ENCODE results near the gene ZSWIM1. TPM values are rescaled to one million over a fixed set of nuclear protein-coding genes. Genes with fewer than 3 reads are reported as not detected.
"Not testable (repeated sequence)": the region's sequence is repeated elsewhere in the genome, so short reads cannot be mapped to it uniquely, and the experiment has no call there.

Gene ZSWIM1
- total RNA-seq, 1 donor from 2014 or later, result 9.0 TPM

DNA sequence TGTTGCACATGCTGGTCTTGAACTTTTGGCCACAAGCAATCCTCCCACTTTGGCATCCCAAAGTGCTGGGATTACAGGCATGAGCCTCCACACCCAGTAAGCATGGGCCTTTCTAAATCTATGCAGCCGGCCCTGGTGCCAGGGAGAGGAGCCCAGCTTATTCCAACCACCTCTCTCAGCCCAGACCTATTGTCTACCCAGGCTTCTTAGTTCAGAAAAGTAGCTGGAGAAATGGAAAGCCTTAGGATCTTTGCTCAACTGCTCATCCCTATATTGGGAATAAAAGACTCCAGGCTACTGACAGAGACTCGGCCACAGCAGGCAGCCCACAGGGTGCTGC is 45.7 kb downstream of the ZSWIM1 start:
- FAIRE-seq (no peak), DNase-seq (ENCODE audit: low read depth) (no peak)
- no peaks in the 10 kb centered on the region for H4K20me1 ChIP-seq (ENCODE audit: insufficient read depth, low read length)
- Mint-ChIP-seq H3K27me3 (ENCODE audit: low read depth, unreplicated experiment) (no peaks in the 10 kb centered on the region), H3K9me3 (ENCODE audit: unreplicated experiment) (no peaks in the 10 kb centered on the region), H3K4me3 (ENCODE audit: unreplicated experiment) (no peak overlapping the region), H3K27ac (ENCODE audit: unreplicated experiment) (no peak overlapping the region), H3K36me3 (ENCODE audit: low read depth, unreplicated experiment) (no peaks in the 10 kb centered on the region), H3K4me1 (ENCODE audit: low read depth, unreplicated experiment) (peaks cover 4% of the 10 kb centered on the region)
- no peaks in the 10 kb centered on the region for H3K36me3 ChIP-seq (ENCODE audit: insufficient read depth, low read length)
- no peak for TF ChIP-seq EZH2 (IDR thresholded peaks at IDR 0.05; ENCODE audit: insufficient read depth, low read length)
- TF ChIP-seq, protein P1, sequence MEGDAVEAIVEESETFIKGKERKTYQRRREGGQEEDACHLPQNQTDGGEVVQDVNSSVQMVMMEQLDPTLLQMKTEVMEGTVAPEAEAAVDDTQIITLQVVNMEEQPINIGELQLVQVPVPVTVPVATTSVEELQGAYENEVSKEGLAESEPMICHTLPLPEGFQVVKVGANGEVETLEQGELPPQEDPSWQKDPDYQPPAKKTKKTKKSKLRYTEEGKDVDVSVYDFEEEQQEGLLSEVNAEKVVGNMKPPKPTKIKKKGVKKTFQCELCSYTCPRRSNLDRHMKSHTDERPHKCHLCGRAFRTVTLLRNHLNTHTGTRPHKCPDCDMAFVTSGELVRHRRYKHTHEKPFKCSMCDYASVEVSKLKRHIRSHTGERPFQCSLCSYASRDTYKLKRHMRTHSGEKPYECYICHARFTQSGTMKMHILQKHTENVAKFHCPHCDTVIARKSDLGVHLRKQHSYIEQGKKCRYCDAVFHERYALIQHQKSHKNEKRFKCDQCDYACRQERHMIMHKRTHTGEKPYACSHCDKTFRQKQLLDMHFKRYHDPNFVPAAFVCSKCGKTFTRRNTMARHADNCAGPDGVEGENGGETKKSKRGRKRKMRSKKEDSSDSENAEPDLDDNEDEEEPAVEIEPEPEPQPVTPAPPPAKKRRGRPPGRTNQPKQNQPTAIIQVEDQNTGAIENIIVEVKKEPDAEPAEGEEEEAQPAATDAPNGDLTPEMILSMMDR (IDR thresholded peaks at IDR 0.05; ENCODE audit: insufficient read depth, low read depth, low read length), result no peak
- no peak overlapping the region for H3K4me2 ChIP-seq (ENCODE audit: low read length)
- no peak overlapping the region for H3K4me3 ChIP-seq (ENCODE audit: insufficient read depth, low read depth, low read length)
- no peaks in the 10 kb centered on the region for H3K4me1 ChIP-seq (ENCODE audit: insufficient read depth, low read length)
- H3K79me2 ChIP-seq (ENCODE audit: insufficient read depth, low read length), result no peaks in the 10 kb centered on the region
- H3K27ac ChIP-seq (ENCODE audit: low read depth, low read length), result no peak overlapping the region
- no peak overlapping the region for H3K9ac ChIP-seq (ENCODE audit: low read length)
- H3K9me3 ChIP-seq (ENCODE audit: insufficient read depth, low read depth, low read length), result no peaks in the 10 kb centered on the region
- H3K27me3 ChIP-seq (ENCODE audit: insufficient read depth, low read length), result no peaks in the 10 kb centered on the region
- H2AFZ ChIP-seq (ENCODE audit: low read depth, low read length), result no peak overlapping the region

DNA sequence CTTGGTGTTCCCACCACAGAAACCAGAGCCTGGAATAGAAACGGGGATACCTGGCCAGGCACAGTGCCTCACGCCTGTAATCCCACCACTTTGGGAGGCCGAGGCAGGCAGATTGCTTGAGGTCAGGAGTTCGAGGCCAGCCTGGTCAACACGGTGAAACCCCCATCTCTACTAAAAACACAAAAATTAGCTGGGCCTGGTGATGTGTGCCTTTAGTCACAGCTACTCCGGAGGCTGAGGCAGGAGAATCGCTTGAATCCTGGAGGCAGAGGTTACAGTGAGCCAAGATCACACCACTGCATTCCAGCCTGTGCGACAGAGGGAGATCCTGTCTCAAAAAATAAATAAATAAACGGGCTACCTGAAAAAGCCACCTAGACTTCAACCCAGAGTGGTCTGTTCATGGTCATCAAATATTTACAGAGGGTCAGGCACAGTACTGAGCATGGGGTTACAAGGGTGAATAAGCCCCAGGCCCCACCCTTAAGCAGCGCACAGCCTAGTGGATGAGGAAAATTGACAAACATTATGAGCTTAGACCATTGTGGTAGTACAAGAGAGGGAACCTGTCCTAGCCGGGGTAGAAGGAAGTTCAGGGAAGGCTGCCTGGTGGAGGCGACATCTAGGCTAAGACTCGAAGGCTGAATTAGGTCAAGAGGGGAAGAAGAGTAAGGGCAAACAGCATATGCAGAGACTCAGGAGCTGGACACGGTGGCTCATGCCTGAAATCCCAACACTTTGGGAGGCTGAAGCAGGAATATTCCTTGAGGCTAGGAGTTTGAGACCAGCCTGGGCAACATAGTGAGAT is 46.2 kb downstream of the ZSWIM1 start:
- no peaks in the 10 kb centered on the region for H3K9me3 Mint-ChIP-seq (ENCODE audit: unreplicated experiment)
- Histone ChIP-seq H3K4me1 (ENCODE audit: insufficient read depth, low read length) (no peaks in the 10 kb centered on the region), H4K20me1 (ENCODE audit: insufficient read depth, low read length) (no peaks in the 10 kb centered on the region), H3K27me3 (ENCODE audit: insufficient read depth, low read length) (no peaks in the 10 kb centered on the region), H2AFZ (ENCODE audit: low read depth, low read length) (no peak overlapping the region), H3K36me3 (ENCODE audit: insufficient read depth, low read length) (no peaks in the 10 kb centered on the region), H3K79me2 (ENCODE audit: insufficient read depth, low read length) (no peaks in the 10 kb centered on the region), H3K27ac (ENCODE audit: low read depth, low read length) (no peak overlapping the region), H3K9ac (ENCODE audit: low read length) (no peak overlapping the region), H3K9me3 (ENCODE audit: insufficient read depth, low read depth, low read length) (no peaks in the 10 kb centered on the region), H3K4me3 (ENCODE audit: insufficient read depth, low read depth, low read length) (no peak overlapping the region), H3K4me2 (ENCODE audit: low read length) (no peak overlapping the region)
- no peaks in the 10 kb centered on the region for H3K27me3 Mint-ChIP-seq (ENCODE audit: low read depth, unreplicated experiment)
- DNase-seq (ENCODE audit: low read depth) (no peak), FAIRE-seq (no peak)
- no peak overlapping the region for H3K27ac Mint-ChIP-seq (ENCODE audit: unreplicated experiment)
- H3K4me3 Mint-ChIP-seq (ENCODE audit: unreplicated experiment), result no peak overlapping the region
- TF ChIP-seq, protein P1 (IDR thresholded peaks at IDR 0.05; ENCODE audit: insufficient read depth, low read depth, low read length), result no peak
- no peak for TF ChIP-seq EZH2 (IDR thresholded peaks at IDR 0.05; ENCODE audit: insufficient read depth, low read length)
- H3K36me3 Mint-ChIP-seq (ENCODE audit: low read depth, unreplicated experiment), result no peaks in the 10 kb centered on the region
- H3K4me1 Mint-ChIP-seq (ENCODE audit: low read depth, unreplicated experiment), result peaks cover 4% of the 10 kb centered on the region

DNA sequence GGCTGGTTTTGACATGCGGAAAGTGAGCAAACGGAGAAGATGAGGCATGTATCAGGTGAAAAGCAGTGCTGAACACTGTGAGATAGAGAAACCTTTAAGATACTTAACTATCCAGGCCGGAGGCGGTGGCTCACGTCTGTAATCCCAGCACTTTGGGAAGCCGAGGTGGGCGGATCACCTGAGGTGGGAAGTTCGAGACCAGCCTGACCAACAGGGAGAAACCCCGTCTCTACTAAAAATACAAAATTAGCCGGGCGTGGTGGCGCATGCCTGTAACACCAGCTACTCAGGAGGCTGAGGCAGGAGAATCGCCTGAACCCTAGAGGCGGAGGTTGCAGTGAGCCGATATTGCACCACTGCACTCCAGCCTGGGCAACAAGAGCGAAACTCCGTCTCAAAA is 50.7 kb downstream of the ZSWIM1 start:
- not testable (repeated sequence) for H3K27me3 ChIP-seq (ENCODE audit: insufficient read depth, low read length); H3K9me3 Mint-ChIP-seq (ENCODE audit: unreplicated experiment); H3K27me3 Mint-ChIP-seq (ENCODE audit: low read depth, unreplicated experiment); H3K4me2 ChIP-seq (ENCODE audit: low read length); H2AFZ ChIP-seq (ENCODE audit: low read depth, low read length); H3K9me3 ChIP-seq (ENCODE audit: insufficient read depth, low read depth, low read length); DNase-seq (ENCODE audit: low read depth); H3K27ac Mint-ChIP-seq (ENCODE audit: unreplicated experiment); H3K4me3 ChIP-seq (ENCODE audit: insufficient read depth, low read depth, low read length); H3K27ac ChIP-seq (ENCODE audit: low read depth, low read length); FAIRE-seq; H3K36me3 Mint-ChIP-seq (ENCODE audit: low read depth, unreplicated experiment); H3K36me3 ChIP-seq (ENCODE audit: insufficient read depth, low read length); H3K9ac ChIP-seq (ENCODE audit: low read length); H3K4me3 Mint-ChIP-seq (ENCODE audit: unreplicated experiment); H3K4me1 Mint-ChIP-seq (ENCODE audit: low read depth, unreplicated experiment)
- Histone ChIP-seq H4K20me1 (ENCODE audit: insufficient read depth, low read length) (peaks cover 25% of the 10 kb centered on the region), H3K4me1 (ENCODE audit: insufficient read depth, low read length) (peaks cover 13% of the 10 kb centered on the region), H3K79me2 (ENCODE audit: insufficient read depth, low read length) (peaks cover 26% of the 10 kb centered on the region)
